ENCODE data around the gene KCNMA1.

The KCNMA1 gene

GRCh38 chr10:77537071-77537470, 100.5 kb downstream of the KCNMA1 start:
- H3K4me1 ChIP-seq (ENCODE audit: control insufficient read depth, insufficient read depth, low read length): peaks cover 40% of the 10 kb centered on the region
- no peaks in the 10 kb centered on the region for H3K27me3 ChIP-seq (ENCODE audit: control insufficient read depth, insufficient read depth, low read length)
- no peak overlapping the region for H3K9ac ChIP-seq (ENCODE audit: low read depth, low read length)
- H3K4me2 ChIP-seq (ENCODE audit: low read length): peak overlapping the region; percentile 22
- H3K4me3 ChIP-seq (ENCODE audit: low read length): no peak overlapping the region
- no peaks in the 10 kb centered on the region for H3K36me3 ChIP-seq (ENCODE audit: insufficient read depth, low read length)
- no peaks in the 10 kb centered on the region for H3K9me3 ChIP-seq (replicated peaks; ENCODE audit: low read length)

GRCh38 chr10:77533887-77534278, 103.7 kb downstream of the KCNMA1 start:
- Histone ChIP-seq H3K9ac (ENCODE audit: low read depth, low read length) (no peak overlapping the region), H3K4me1 (ENCODE audit: control insufficient read depth, insufficient read depth, low read length) (peaks cover 58% of the 10 kb centered on the region), H3K4me3 (ENCODE audit: low read length) (no peak overlapping the region), H3K36me3 (ENCODE audit: insufficient read depth, low read length) (no peaks in the 10 kb centered on the region), H3K27me3 (ENCODE audit: control insufficient read depth, insufficient read depth, low read length) (no peaks in the 10 kb centered on the region), H3K4me2 (ENCODE audit: low read length) (no peak overlapping the region), H3K9me3 (replicated peaks; ENCODE audit: low read length) (no peaks in the 10 kb centered on the region)

GRCh38 chr10:77533146-77533886, 104.3 kb downstream of the KCNMA1 start:
- Histone ChIP-seq H3K27me3 (ENCODE audit: control insufficient read depth, insufficient read depth, low read length) (no peaks in the 10 kb centered on the region), H3K9ac (ENCODE audit: low read depth, low read length) (peak overlapping the region; percentile 69), H3K4me1 (ENCODE audit: control insufficient read depth, insufficient read depth, low read length) (peaks cover 58% of the 10 kb centered on the region), H3K9me3 (replicated peaks; ENCODE audit: low read length) (no peaks in the 10 kb centered on the region), H3K36me3 (ENCODE audit: insufficient read depth, low read length) (no peaks in the 10 kb centered on the region), H3K4me3 (ENCODE audit: low read length) (peak overlapping the region; percentile 62), H3K4me2 (ENCODE audit: low read length) (peak overlapping the region; percentile 83)

- H3K36me3 ChIP-seq (ENCODE audit: insufficient read depth, low read length): no peaks in the 10 kb centered on the region
- H3K4me3 ChIP-seq (ENCODE audit: low read length): peak overlapping the region; percentile 62
- H3K27me3 ChIP-seq (ENCODE audit: control insufficient read depth, insufficient read depth, low read length): no peaks in the 10 kb centered on the region
- H3K4me2 ChIP-seq (ENCODE audit: low read length): peak overlapping the region; percentile 83
- H3K9ac ChIP-seq (ENCODE audit: low read depth, low read length): peak overlapping the region; percentile 79
- H3K9me3 ChIP-seq (replicated peaks; ENCODE audit: low read length): no peaks in the 10 kb centered on the region
- peaks cover 49% of the 10 kb centered on the region for H3K4me1 ChIP-seq (ENCODE audit: control insufficient read depth, insufficient read depth, low read length)
These were observed 105.5 kb downstream of the KCNMA1 start for GRCh38 chr10:77532068-77532467.

- H3K9ac ChIP-seq (ENCODE audit: low read depth, low read length): peak overlapping the region; percentile 79
- no peaks in the 10 kb centered on the region for H3K9me3 ChIP-seq (replicated peaks; ENCODE audit: low read length)
- H3K36me3 ChIP-seq (ENCODE audit: insufficient read depth, low read length): no peaks in the 10 kb centered on the region
- H3K4me3 ChIP-seq (ENCODE audit: low read length): peak overlapping the region; percentile 62
- H3K4me2 ChIP-seq (ENCODE audit: low read length): peak overlapping the region; percentile 83
- peaks cover 52% of the 10 kb centered on the region for H3K4me1 ChIP-seq (ENCODE audit: control insufficient read depth, insufficient read depth, low read length)
- no peaks in the 10 kb centered on the region for H3K27me3 ChIP-seq (ENCODE audit: control insufficient read depth, insufficient read depth, low read length)
These were observed 106.1 kb downstream of the KCNMA1 start for GRCh38 chr10:77531441-77532001.

- H3K4me3 ChIP-seq (ENCODE audit: low read length): no peak overlapping the region
- H3K9ac ChIP-seq (ENCODE audit: low read depth, low read length): no peak overlapping the region
- no peak overlapping the region for H3K4me2 ChIP-seq (ENCODE audit: low read length)
- H3K4me1 ChIP-seq (ENCODE audit: control insufficient read depth, insufficient read depth, low read length): peaks cover 54% of the 10 kb centered on the region
- H3K36me3 ChIP-seq (ENCODE audit: insufficient read depth, low read length): no peaks in the 10 kb centered on the region
- H3K27me3 ChIP-seq (ENCODE audit: control insufficient read depth, insufficient read depth, low read length): no peaks in the 10 kb centered on the region
- H3K9me3 ChIP-seq (replicated peaks; ENCODE audit: low read length): no peaks in the 10 kb centered on the region
These were observed 107.6 kb downstream of the KCNMA1 start for GRCh38 chr10:77530011-77530410.

GRCh38 chr10:77529050-77529576, 108.5 kb downstream of the KCNMA1 start:
- peaks cover 60% of the 10 kb centered on the region for H3K4me1 ChIP-seq (ENCODE audit: control insufficient read depth, insufficient read depth, low read length)
- H3K9me3 ChIP-seq (replicated peaks; ENCODE audit: low read length): no peaks in the 10 kb centered on the region
- no peak overlapping the region for H3K4me3 ChIP-seq (ENCODE audit: low read length)
- no peaks in the 10 kb centered on the region for H3K36me3 ChIP-seq (ENCODE audit: insufficient read depth, low read length)
- H3K27me3 ChIP-seq (ENCODE audit: control insufficient read depth, insufficient read depth, low read length): no peaks in the 10 kb centered on the region
- H3K9ac ChIP-seq (ENCODE audit: low read depth, low read length): no peak overlapping the region
- no peak overlapping the region for H3K4me2 ChIP-seq (ENCODE audit: low read length)

- Histone ChIP-seq H3K4me2 (ENCODE audit: low read length) (no peak overlapping the region), H3K9me3 (replicated peaks; ENCODE audit: low read length) (no peaks in the 10 kb centered on the region), H3K36me3 (ENCODE audit: insufficient read depth, low read length) (no peaks in the 10 kb centered on the region), H3K9ac (ENCODE audit: low read depth, low read length) (no peak overlapping the region), H3K4me3 (ENCODE audit: low read length) (no peak overlapping the region), H3K27me3 (ENCODE audit: control insufficient read depth, insufficient read depth, low read length) (no peaks in the 10 kb centered on the region), H3K4me1 (ENCODE audit: control insufficient read depth, insufficient read depth, low read length) (peaks cover 57% of the 10 kb centered on the region)
These were observed 109.8 kb downstream of the KCNMA1 start for GRCh38 chr10:77527839-77528238.

- Histone ChIP-seq H3K4me1 (ENCODE audit: control insufficient read depth, insufficient read depth, low read length) (peaks cover 49% of the 10 kb centered on the region), H3K4me2 (ENCODE audit: low read length) (no peak overlapping the region), H3K36me3 (ENCODE audit: insufficient read depth, low read length) (no peaks in the 10 kb centered on the region), H3K27me3 (ENCODE audit: control insufficient read depth, insufficient read depth, low read length) (no peaks in the 10 kb centered on the region), H3K9ac (ENCODE audit: low read depth, low read length) (no peak overlapping the region), H3K4me3 (ENCODE audit: low read length) (no peak overlapping the region), H3K9me3 (replicated peaks; ENCODE audit: low read length) (no peaks in the 10 kb centered on the region)
These were observed 110.6 kb downstream of the KCNMA1 start for GRCh38 chr10:77526868-77527617.

- Histone ChIP-seq H3K9ac (ENCODE audit: low read depth, low read length) (peak overlapping the region; percentile 47), H3K4me1 (ENCODE audit: control insufficient read depth, insufficient read depth, low read length) (peaks cover 27% of the 10 kb centered on the region), H3K4me3 (ENCODE audit: low read length) (peak overlapping the region; percentile 18), H3K9me3 (replicated peaks; ENCODE audit: low read length) (no peaks in the 10 kb centered on the region), H3K36me3 (ENCODE audit: insufficient read depth, low read length) (no peaks in the 10 kb centered on the region), H3K27me3 (ENCODE audit: control insufficient read depth, insufficient read depth, low read length) (no peaks in the 10 kb centered on the region), H3K4me2 (ENCODE audit: low read length) (peak overlapping the region; percentile 70)
These were observed 113.3 kb downstream of the KCNMA1 start for GRCh38 chr10:77524281-77524711.

GRCh38 chr10:77522268-77522809, 115.3 kb downstream of the KCNMA1 start:
- Histone ChIP-seq H3K9ac (ENCODE audit: low read depth, low read length) (no peak overlapping the region), H3K36me3 (ENCODE audit: insufficient read depth, low read length) (no peaks in the 10 kb centered on the region), H3K9me3 (replicated peaks; ENCODE audit: low read length) (no peaks in the 10 kb centered on the region), H3K4me1 (ENCODE audit: control insufficient read depth, insufficient read depth, low read length) (peaks cover 31% of the 10 kb centered on the region), H3K27me3 (ENCODE audit: control insufficient read depth, insufficient read depth, low read length) (no peaks in the 10 kb centered on the region), H3K4me3 (ENCODE audit: low read length) (no peak overlapping the region), H3K4me2 (ENCODE audit: low read length) (no peak overlapping the region)

Measured in skeletal muscle satellite cell (primary cell).